SKM-1 treated with dmso at 0.1 percent for 144 hours (cell line): ENCODE results near the gene UTP11.

ENCODE experiments used
- DNase-seq: peaks from one replicate; lab custom pipeline; 2025; ENCODE audit not compliant: unreplicated experiment; lab: John Stamatoyannopoulos, UW

UTP11 gene

GRCh38 chr1:38068220-38068979 lies 55.9 kb downstream of the UTP11 start:
- no peak for DNase-seq

- no peak for DNase-seq
Observed at GRCh38 chr1:38068980-38069340, 56.4 kb downstream of the UTP11 start.

- no peak for DNase-seq
Observed at GRCh38 chr1:38071312-38072256, 59.0 kb downstream of the UTP11 start.

GRCh38 chr1:38072858-38073257 lies 60.3 kb downstream of the UTP11 start:
- DNase-seq: no peak

- no peak for DNase-seq
Observed at GRCh38 chr1:38073534-38074301, 61.2 kb downstream of the UTP11 start.

GRCh38 chr1:38074302-38074677 lies 61.8 kb downstream of the UTP11 start:
- DNase-seq: no peak
